GM18907 (cell line): ENCODE data around the gene CYSRT1.

Experiments used
- ATAC-seq: cut with Tn5 transposase; IDR thresholded peaks from one replicate; pipeline ENCODE4 v1.9.1; 2021; ENCODE audit warnings: mild to moderate bottlenecking, moderate library complexity; ENCODE audit not compliant: unreplicated experiment

CYSRT1 gene

DNA sequence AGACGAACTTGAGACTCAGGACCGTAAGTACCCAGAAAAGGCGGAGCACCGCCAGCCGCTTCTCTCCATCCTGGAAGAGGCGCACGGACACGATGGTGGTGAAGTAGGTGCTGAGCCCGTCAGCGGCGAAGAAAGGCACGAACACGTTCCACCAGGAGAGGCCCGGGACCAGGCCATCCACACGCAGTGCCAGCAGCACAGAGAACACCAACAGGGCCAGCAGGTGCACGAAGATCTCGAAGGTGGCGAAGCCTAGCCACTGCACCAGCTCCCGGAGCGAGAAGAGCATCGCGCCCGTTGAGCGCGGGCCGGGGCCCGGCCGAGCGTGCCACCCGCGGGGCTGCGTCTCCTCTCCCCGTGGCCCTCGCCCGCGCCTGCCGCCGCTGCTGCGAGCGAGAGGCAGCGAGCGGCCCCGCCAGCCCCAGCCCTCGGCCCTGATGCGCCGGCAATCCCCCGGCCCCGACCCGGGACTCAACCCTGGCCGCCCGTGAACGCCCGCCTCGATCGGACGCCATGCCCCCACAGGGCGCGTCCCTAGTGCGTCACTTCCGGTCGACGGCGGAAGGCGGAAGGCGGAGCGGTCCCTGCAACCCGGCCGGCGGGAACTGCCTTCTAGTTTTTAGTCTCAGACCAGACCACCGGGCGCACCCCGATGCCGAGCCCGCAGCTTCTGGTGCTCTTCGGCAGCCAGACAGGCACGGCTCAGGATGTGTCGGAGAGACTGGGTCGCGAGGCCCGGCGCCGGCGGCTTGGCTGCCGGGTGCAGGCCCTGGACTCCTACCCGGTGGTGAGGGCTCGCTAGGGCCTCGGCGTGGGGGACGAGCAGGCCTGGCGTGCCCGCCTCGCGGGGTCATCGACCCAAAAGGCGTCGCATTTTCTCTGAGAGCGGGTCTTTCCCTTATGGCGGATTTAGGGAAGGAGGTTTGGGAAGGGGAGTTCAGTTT is 19.6 kb upstream of the CYSRT1 start, which contains the start of the genes NDOR1 and TMEM203:
TSS of gene NDOR1 (plus strand) at position 575 of the 944 bp plus-strand sequence. CDS start at position 653, 78 bp downstream.
TSS of gene TMEM203 (minus strand) at position 523 of the 944 bp plus-strand sequence. CDS start at position 289, 234 bp downstream.
- ATAC-seq = peak; percentile 56

DNA sequence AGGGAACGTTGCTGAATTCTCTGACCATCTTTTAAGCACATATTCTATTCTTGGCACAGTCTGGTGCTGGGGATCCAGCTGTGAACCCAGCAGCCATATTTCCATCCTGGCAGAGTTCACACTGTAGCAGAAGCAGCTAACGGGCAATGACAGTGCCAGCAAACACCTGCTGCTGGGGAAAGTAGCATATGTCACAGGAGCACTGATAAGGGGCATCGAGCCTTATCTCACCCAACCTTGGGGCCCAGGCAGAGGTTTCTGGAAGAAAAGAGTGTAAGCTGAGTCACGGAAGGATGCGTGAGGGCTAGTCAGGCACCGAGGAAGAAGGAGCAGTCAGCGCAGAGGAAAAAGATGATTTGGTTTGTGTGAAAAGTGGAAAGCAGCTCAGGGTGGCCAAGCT is 18.4 kb upstream of the CYSRT1 start:
- ATAC-seq = no peak

DNA sequence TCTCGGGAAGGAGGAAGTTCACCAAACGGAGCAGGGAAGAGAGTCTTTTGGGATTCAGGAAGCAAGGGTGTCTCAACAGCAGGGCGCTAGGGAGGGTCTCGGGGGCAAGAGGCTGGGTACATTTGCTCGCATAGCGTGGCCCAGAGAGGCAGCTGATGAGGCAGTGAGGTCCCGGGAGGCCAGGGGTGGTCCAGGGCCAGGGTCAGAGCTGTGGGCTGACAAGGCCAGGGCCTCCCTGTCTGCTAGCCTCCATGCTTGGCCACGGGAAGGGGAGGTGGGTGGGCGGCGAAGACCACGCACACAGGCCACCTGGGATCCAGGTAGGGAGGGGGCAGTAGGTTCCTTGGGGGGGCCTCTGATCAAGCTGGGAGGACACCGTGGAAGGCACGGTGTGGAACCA is 13.4 kb upstream of the CYSRT1 start:
- ATAC-seq = no peak

- no peak for ATAC-seq
These were observed 12.5 kb upstream of the CYSRT1 start for GRCh38 chr9:137212520-137212919.

DNA sequence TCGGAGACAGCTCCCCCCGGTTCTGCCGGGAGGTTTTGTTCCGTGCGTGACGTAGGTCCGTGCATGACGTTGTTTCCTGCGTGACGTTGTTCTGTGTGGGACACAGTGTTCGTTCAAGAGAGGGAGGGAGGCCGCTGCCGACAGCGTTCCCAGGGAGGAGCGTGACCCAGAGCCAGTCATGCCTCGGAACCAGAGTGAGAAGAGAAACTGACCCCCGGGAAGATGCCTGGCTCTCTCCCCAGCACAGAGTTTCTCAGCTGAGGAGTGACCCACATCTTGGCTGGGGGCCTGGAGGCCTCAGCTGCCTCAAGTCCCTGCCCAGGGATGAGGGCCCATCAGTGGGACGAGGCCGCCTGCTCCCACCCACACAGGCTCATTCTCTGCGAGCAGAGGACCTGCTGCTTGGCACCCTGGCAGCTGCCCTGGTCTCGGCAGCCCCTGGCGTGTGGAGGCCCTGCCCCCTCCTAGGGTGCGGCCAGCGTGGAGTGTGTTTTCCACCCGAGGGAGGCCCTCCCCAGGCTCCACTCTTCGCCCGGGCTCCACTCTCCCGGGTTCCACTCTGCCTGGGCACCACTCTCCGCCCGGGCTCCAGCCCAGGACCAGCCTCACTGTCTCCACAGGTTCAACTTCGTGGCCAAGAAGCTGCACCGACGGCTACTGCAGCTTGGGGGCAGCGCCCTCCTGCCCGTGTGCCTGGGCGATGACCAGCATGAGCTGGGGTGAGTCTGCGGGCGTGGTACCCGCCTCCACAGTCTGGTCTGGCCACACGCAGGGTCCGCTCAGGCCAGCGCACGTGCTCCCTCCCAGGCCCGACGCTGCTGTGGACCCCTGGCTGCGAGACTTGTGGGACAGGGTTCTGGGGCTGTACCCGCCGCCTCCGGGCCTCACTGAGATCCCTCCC is 11.6 kb upstream of the CYSRT1 start:
- ATAC-seq = no peak

GRCh38 chr9:137214620-137215019 is 10.4 kb upstream of the CYSRT1 start:
- no peak for ATAC-seq

DNA sequence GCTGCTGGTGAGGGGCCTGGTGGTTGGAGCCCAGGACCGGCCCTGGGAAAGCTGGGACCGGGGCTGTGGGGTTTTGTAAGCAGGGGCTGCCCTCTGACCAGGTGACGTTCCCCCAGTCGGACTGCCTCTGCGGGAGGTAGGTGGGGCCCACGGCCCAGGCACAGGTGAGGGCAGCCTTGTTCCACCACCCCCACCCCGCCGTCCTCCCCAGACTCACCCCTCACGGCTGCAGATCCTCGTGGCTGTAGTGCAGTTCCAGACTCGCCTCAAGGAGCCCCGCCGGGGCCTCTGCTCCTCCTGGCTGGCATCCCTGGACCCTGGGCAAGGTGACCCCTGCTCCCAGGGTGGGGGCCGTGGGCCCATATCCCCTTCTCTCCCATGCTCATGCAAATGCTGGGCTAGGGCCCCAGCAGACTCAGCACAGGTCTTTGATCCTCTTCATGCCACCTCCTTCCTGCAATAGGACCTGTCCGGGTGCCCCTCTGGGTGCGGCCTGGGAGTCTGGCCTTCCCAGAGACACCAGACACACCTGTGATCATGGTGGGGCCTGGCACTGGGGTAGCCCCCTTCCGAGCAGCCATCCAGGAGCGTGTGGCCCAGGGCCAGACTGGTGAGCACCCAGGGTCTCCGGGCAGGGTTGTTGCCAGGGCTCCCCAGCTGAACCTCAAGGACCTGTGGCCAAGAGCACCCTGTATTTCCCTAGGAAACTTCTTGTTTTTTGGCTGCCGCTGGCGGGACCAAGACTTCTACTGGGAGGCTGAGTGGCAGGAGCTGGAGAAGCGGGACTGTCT is 9.6 kb upstream of the CYSRT1 start:
- ATAC-seq = no peak

- no peak for ATAC-seq
These were observed 8.6 kb upstream of the CYSRT1 start for GRCh38 chr9:137216188-137216965.

DNA sequence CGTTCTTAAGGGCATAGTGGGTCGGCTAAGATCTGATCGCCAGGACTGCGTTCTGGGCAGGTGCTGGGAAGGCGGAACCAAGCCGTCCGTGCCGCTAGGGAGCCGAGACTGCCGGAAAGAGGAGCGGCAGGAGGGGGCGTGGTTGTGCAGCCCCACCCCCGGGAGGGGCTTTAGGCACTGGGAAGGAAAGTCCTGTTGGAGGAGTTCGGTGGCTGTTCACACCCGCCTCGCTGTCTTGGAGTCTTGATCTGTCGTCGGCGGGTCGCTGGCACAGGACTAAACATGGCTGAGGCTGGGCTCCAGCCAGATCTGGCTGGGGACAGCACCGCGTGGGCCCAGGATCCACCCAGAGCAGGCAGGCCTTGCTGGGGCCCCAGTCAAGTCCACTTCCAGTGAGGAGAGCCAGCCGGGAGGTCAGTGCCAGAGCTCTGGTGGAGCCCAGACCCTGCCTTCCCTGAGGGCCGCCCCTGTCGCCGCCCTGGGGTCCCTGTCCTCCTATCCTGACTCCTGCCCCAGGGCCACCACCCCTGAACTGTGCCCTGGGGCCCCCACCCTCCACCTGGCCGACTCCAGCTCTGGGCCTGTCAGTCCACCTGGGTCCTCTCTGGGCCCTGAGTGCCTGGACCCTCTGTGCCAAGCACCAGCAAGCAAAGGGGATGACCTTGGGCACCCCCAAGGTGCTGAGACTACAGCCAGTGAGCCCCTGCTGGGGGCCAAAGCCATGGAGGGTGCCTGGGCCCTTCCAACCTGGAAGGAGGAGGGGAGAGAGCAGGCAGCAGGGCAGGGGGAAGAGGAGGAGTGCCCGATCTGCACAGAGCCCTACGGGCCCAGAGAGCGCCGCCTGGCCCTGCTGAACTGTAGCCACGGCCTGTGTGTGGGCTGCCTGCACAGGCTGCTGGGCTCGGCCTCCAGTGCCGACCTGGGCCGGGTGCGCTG is 7.4 kb upstream of the CYSRT1 start:
- ATAC-seq = no peak

DNA sequence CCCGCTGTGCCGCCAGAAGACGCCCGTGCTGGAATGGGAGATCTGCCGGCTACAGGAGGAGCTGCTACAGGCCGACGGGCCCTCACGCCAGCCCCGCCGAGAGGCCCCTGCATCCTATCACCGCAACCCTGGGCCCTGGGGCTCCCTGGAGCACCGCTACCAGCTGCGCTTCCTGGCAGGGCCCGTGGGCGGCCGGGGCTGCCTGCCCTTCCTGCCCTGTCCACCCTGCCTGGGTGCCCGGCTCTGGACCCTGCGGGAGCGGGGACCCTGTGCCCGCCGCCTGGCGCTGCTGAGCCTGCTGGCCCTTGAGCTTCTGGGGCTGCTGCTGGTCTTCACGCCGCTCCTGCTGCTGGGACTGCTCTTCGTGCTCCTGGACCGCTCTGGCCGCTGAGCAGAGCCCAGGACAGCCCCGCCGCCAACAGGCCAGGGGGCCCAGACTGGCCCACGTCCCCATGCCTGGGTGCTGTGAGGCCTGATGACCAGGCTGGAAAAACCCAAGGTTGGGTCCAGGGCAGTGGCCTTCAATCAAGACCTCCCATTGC is 6.7 kb upstream of the CYSRT1 start:
- ATAC-seq = no peak

DNA sequence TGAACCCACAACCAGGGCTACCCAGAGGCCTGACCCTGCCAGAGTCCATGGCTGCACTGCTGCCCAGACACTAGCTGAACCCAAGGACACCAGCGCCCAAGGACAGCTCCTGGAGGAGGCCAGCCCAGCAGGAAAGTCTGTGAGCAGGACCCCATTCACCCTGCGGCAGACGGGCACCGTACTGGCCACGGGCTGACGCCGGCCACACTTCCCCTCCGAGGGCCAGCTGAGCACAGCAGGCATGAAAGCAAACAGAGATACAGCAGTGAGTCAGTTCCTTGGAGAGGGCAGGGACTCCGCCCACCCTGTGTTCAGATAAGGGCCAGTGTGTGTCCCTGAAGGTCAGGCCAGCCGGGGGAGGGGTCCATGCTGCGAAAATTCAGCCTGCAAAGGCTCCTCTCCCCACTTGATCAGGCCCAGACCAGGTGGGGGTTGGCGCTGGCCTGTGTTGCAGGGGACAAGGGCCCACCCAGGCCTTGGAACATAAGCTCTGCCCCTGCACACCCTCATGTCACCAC is 6.2 kb upstream of the CYSRT1 start:
- no peak for ATAC-seq

- no peak for ATAC-seq
These were observed 5.1 kb upstream of the CYSRT1 start for GRCh38 chr9:137219757-137220316.

- ATAC-seq = no peak
These were observed 4.5 kb upstream of the CYSRT1 start for GRCh38 chr9:137220317-137221094.

DNA sequence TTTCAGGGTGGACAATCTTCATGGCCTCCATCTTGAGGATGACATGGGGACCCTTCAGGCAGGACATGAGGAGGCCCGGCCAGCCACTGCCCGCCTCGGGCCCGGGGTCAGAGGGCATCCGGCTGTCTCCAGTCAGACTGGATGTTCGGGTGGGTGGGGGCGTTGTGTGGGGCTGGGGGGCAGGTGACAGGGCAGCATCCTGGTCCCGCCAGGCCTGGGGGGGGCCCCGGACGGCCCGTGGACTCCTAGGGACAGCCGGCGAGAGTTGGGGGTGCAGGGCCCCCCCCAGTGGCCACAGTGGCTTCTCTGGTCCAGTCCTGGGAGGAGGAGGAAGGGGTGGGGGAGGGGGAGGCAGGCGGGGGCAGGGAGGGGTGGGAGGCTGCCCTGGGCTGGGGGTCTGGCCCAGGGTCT is 3.9 kb upstream of the CYSRT1 start:
- ATAC-seq = no peak

- no peak for ATAC-seq
These were observed 3.4 kb upstream of the CYSRT1 start for GRCh38 chr9:137221506-137222111.

- peak; percentile 6 for ATAC-seq
These were observed 2.5 kb upstream of the CYSRT1 start, which contains the start of gene RNF208 for GRCh38 chr9:137222190-137223077. RNF208 (minus strand) TSS chr9:137222240; CDS start chr9:137221212, 1,028 bp downstream.
